ENCODE data around the gene FUCA2. TPM values are rescaled to one million over a fixed set of nuclear protein-coding genes. Genes with fewer than 3 reads are reported as not detected.

FUCA2 gene
- total RNA-seq, 4 donors from 2014 or later = 19.4 to 28.4 (median 23.9) TPM

DNA sequence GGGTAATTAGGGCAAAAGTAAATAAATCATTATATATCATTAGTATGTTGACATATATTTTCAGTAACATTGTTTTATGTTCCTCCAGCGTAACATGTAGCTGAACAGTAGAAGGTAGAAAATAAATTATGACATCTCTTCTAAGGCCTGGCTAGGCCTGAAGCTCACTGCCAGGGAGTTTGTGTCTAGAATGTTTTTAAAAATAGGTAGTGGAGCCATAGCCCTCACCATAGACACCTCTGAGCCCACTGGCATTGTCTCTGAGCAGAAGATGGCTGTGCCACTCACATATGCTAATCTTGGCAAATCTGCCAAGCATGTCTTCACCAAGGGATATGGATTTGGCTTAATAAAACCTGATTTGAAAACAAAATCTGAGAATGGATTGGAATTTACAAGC is 21.3 kb downstream of the FUCA2 start:
- no peak for TF ChIP-seq POLR2A (IDR thresholded peaks at IDR 0.05)
- TF ChIP-seq CTCF (IDR thresholded peaks at IDR 0.05) = no peak
- no peak for TF ChIP-seq POLR2AphosphoS5 (IDR thresholded peaks at IDR 0.05)
- TF ChIP-seq EP300 (IDR thresholded peaks at IDR 0.05) = no peak
- WGBS, 2 donors (ENCODE audit: low coverage in 1 of 2) = 95% methylated on average over 1 of the region's 1 CpG; no CpG with 5 or more reads in 1 of the 2 donors
- no peak for ATAC-seq
- H3K27ac ChIP-seq = no peak overlapping the region
- H3K9me3 ChIP-seq = no peaks in the 10 kb centered on the region
- H3K4me1 ChIP-seq = no peaks in the 10 kb centered on the region
- H3K27me3 ChIP-seq = no peaks in the 10 kb centered on the region
- H3K36me3 ChIP-seq = peaks cover 0 to 43% of the 10 kb centered on the region in 2 donors
- H3K4me3 ChIP-seq = no peak overlapping the region

DNA sequence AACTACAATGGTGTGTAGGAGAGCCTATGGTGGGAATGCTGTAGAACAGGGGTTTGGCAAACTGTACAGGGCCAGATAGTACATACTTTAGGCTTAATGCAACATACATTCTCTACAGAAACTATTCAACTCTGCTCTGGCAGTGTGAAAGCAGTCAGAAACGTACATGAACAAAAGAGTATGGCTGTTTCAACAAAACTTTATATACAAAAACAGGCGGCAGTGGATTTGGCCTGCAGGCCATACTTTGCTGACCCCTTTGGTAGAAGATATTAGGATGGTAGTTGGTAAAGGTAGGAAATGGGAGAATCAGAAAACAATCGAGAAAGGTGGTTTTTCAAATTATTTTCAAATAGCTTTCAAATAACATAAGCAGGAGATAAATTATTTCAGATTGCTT is 24.8 kb downstream of the FUCA2 start:
- no peak for TF ChIP-seq CTCF (IDR thresholded peaks at IDR 0.05)
- no peak for TF ChIP-seq EP300 (IDR thresholded peaks at IDR 0.05)
- TF ChIP-seq POLR2AphosphoS5 (IDR thresholded peaks at IDR 0.05) = no peak
- TF ChIP-seq POLR2A (IDR thresholded peaks at IDR 0.05) = no peak
- Histone ChIP-seq H3K36me3 (peaks cover 0 to 22% of the 10 kb centered on the region in 2 donors), H3K9me3 (no peaks in the 10 kb centered on the region), H3K27ac (no peak overlapping the region), H3K4me1 (no peaks in the 10 kb centered on the region), H3K27me3 (no peaks in the 10 kb centered on the region), H3K4me3 (no peak overlapping the region)
- 86 to 93% methylated on average over 3 of the region's 3 CpGs for WGBS, 2 donors (ENCODE audit: low coverage in 1 of 2)
- ATAC-seq = no peak

- no peak overlapping the region for H3K27ac ChIP-seq
- H3K9me3 ChIP-seq = no peaks in the 10 kb centered on the region
- no peak overlapping the region for H3K4me3 ChIP-seq
- no peaks in the 10 kb centered on the region for H3K4me1 ChIP-seq
- 66% methylated on average over 2 of the region's 2 CpGs; no CpG with 5 or more reads in 1 of the 2 donors for WGBS, 2 donors (ENCODE audit: low coverage in 1 of 2)
- ATAC-seq = no peak
- peaks cover 0 to 18% of the 10 kb centered on the region in 2 donors for H3K36me3 ChIP-seq
- no peak for TF ChIP-seq POLR2AphosphoS5 (IDR thresholded peaks at IDR 0.05)
- no peak for TF ChIP-seq POLR2A (IDR thresholded peaks at IDR 0.05)
- TF ChIP-seq EP300 (IDR thresholded peaks at IDR 0.05) = no peak
- no peak for TF ChIP-seq CTCF (IDR thresholded peaks at IDR 0.05)
- H3K27me3 ChIP-seq = no peaks in the 10 kb centered on the region
These were observed 25.6 kb downstream of the FUCA2 start for GRCh38 chr6:143485967-143486366.

DNA sequence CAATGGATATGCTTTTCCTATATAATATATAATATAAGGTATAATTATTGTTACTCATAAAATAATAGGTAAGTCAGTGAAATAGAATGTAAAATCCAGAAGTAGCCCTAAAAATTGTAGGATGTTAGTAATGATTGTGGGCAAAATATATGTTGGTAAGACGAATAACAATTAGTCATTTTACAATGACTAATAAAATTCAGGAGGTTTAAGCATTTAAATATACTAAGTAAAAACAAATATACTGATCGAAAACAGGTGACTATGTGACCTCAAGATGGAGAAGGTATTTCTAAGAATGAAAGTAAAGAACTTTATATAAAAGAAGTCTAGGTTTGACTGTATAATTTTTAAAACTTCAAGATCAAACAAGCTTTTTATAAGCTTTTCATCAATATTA is 28.9 kb downstream of the FUCA2 start:
- Histone ChIP-seq H3K36me3 (peaks cover 0 to 41% of the 10 kb centered on the region in 2 donors), H3K4me3 (no peak overlapping the region), H3K4me1 (no peaks in the 10 kb centered on the region), H3K27ac (no peak overlapping the region), H3K9me3 (no peaks in the 10 kb centered on the region), H3K27me3 (no peaks in the 10 kb centered on the region)
- WGBS, 2 donors (ENCODE audit: low coverage in 1 of 2) = 89 to 94% methylated on average over 2 of the region's 2 CpGs
- no peak for TF ChIP-seq POLR2AphosphoS5 (IDR thresholded peaks at IDR 0.05)
- no peak for TF ChIP-seq POLR2A (IDR thresholded peaks at IDR 0.05)
- no peak for TF ChIP-seq CTCF (IDR thresholded peaks at IDR 0.05)
- TF ChIP-seq EP300 (IDR thresholded peaks at IDR 0.05) = no peak
- no peak for ATAC-seq

GRCh38 chr6:143478479-143479062 is 32.9 kb downstream of the FUCA2 start:
- 92% methylated on average over 3 of the region's 3 CpGs for WGBS, 2 donors (ENCODE audit: low coverage in 1 of 2)
- no peak for ATAC-seq
- Histone ChIP-seq H3K4me1 (no peaks in the 10 kb centered on the region), H3K27ac (no peak overlapping the region), H3K36me3 (peaks cover 0 to 70% of the 10 kb centered on the region in 2 donors), H3K4me3 (no peak overlapping the region), H3K9me3 (no peaks in the 10 kb centered on the region), H3K27me3 (no peaks in the 10 kb centered on the region)
- TF ChIP-seq POLR2AphosphoS5 (IDR thresholded peaks at IDR 0.05) = no peak
- TF ChIP-seq POLR2A (IDR thresholded peaks at IDR 0.05) = no peak
- TF ChIP-seq EP300 (IDR thresholded peaks at IDR 0.05) = no peak
- no peak for TF ChIP-seq CTCF (IDR thresholded peaks at IDR 0.05)
